GM10266 (cell line): ENCODE results near the gene KIAA0232.

Source experiments
- DNase-seq: peaks from one replicate; pipeline ENCODE4 v3.0.0; 2012; ENCODE audit errors: extremely low spot score
- CTCF ChIP-seq: IDR thresholded peaks from 2 replicates; pipeline ENCODE4 v1.5.1; 2012; ENCODE audit warnings: mild to moderate bottlenecking, low read depth; ENCODE audit not compliant: control insufficient read depth, insufficient read depth; ENCODE audit errors: missing control alignments

KIAA0232 gene

GRCh38 chr4:6802626-6803025 is 20.1 kb downstream of the KIAA0232 start:
- no peak for TF ChIP-seq CTCF
- no peak for DNase-seq

- no peak for DNase-seq
- no peak for TF ChIP-seq CTCF
Observed at GRCh38 chr4:6803246-6803645, 20.7 kb downstream of the KIAA0232 start.

GRCh38 chr4:6804082-6804752 is 21.7 kb downstream of the KIAA0232 start:
- DNase-seq, result no peak
- no peak for TF ChIP-seq CTCF

GRCh38 chr4:6806924-6807626 is 24.5 kb downstream of the KIAA0232 start:
- no peak for DNase-seq
- TF ChIP-seq CTCF, result no peak

- no peak for DNase-seq
- no peak for TF ChIP-seq CTCF
Observed at GRCh38 chr4:6808259-6808658, 25.7 kb downstream of the KIAA0232 start.

- no peak for TF ChIP-seq CTCF
- no peak for DNase-seq
Observed at GRCh38 chr4:6811165-6811564, 28.6 kb downstream of the KIAA0232 start.

- no peak for DNase-seq
- no peak for TF ChIP-seq CTCF
Observed at GRCh38 chr4:6812766-6813165, 30.2 kb downstream of the KIAA0232 start.
